GM18909 (cell line): ENCODE measurements around the gene EPHA3.

Experiments used
- ATAC-seq: cut with Tn5 transposase; IDR thresholded peaks from one replicate; pipeline ENCODE4 v1.9.1; 2021; ENCODE audit warnings: mild to moderate bottlenecking; ENCODE audit not compliant: unreplicated experiment, poor library complexity

Gene EPHA3

DNA sequence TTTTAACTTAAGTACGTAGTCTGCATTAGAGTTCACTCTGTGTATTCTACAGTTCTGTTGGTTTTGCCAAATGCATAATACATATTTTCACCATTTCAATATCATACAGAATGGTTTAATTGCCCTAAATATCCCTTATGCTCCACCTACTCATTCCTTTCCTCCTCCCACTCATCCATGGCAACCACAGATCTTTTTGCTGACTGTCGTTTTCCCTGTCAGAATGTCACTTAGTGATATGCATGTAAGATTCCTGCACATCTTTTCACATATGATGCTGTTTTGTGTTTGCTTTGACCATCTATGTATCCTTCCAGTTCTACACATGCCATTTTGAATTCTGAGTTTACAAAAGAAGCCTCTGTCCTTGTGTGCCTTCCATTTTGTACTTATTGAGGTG is 36.7 kb downstream of the EPHA3 start:
- no peak for ATAC-seq

DNA sequence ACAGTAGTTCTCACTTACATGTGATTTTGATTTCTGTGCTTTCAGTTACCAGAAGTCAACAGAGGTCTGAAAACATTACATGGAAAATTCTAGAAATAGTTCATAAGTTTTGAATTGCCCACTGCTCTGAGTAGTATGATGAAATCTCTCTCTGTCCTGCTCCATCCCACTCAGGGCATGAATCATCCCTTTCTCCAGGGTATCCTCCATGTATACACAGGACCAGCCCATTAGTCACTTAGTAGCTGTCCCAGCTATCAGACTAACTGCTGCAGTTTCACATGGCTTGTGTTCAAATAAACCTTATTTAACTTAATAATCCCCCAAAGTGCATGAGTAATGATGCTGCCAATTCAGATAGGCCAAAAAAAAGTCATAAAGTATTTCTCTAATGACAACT is 38.6 kb downstream of the EPHA3 start:
- no peak for ATAC-seq

DNA sequence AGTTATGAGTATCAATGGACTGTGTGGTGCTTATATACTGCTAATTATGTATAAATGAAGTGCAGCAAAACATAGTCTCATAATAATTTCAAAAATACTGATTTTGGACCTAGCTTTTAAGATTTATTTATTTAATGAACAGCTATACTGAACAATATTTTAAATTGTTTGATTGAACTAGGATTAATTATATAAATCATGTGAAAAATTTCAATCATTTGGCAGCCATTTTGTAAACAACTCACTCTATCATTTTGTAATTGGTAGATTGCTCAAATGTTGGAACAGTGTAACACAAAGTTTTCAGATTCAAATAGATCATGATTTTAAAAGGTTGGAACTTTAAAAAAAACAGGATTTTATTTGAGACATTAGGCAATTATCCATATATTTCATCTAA is 47.0 kb downstream of the EPHA3 start:
- ATAC-seq, result no peak

DNA sequence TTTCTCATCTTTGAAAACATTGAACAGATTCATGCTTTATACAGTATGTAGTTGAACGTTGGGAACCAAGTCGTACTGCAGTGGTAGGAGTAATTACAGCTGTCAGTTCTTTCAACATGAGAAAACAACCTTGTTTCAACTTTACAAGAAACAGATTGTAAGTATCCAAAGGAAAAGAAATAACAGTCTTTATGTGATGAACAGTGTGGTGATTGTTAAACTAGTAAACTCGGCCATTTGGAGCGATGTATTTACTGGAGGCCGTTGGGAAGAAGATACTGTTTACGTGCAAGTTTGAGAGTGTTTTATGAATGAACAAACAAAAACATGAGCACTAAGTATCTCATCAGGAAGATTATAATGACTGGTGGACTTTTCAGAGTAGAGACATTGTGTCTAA is 48.4 kb downstream of the EPHA3 start:
- ATAC-seq, result no peak

DNA sequence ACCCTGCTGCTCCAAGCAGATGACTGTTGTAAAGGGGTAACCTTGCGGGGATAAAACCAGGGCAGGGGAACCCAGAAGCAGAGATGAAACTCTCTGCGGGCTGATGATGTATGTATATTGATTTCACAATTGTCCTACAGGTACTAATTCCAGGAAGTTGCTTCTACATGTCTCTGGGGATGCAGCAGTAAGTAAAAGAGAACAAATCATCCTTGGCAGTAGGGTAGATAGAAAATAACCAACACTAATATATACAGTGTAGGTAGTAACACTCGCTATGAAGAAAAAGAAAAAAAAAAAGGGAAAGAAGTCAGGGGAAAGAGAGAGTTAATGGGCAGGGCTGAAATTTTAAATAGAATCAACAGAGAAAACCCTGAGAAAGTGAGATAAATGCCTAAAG is 50.2 kb downstream of the EPHA3 start:
- ATAC-seq, result no peak

DNA sequence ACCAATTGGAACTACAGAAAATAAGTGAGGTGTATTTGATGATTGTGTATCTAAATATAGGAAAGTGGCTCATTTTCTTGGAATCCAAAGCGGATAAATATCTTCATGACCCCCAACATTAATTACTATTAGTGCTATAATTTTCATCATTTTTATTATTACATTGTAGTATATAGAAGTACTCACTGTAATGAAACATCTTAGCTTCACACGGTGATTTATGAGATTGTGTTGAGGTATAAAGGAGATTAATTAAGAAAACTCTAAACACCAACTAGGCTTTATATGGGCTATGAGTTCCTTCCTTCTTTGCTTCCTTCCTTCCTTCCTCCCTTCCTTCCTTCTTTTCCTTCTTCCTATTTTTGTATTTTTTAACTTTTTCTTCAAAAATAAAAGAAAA is 52.2 kb downstream of the EPHA3 start:
- ATAC-seq, result no peak

DNA sequence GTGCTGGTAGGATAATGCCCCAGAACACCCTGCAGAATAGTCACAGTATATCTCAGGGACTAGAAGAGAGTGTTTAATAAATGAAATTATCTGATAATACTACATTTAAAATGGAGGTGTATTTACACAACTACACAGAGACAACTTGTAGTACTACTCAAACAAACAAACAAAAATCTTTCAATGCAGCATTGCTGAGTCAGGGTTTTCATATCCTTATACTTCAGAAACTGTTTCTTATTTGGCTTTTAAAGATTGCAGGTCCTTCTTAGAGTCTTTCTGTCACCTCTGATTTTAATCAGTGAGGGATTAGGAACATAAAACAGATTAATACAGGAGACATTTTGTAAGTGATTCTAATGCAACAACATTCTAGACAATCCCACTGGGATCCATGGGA is 57.4 kb downstream of the EPHA3 start:
- ATAC-seq, result no peak

DNA sequence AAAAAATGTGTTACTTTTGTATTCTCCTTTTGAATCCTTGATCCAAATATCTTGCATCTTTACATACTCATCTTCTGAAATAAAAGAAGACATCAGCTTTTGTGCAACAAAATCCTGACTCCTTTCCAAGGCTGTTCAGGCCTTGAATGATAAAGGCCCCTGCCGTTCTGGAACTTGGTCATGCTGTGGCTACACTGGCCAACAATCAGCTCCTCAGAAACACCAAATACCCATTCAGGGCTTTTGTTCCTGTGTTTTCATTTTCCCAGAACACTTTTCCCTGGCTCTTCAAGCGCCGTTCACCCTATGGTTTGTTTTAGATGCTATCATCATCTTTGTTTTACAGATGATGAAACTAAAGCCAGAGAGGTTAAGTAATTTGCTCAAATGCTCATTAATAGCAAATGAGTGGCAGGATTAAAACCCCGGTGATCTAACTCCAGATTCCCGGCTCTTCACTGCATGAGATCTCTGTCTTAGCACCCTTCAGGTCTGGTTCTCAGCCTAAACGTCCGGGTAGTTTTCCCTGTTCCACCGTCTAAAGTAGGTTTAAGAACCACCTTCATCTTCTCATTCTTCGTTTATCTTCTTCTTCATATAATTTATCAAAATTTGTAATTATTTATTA is 58.3 kb downstream of the EPHA3 start:
- ATAC-seq, result no peak

DNA sequence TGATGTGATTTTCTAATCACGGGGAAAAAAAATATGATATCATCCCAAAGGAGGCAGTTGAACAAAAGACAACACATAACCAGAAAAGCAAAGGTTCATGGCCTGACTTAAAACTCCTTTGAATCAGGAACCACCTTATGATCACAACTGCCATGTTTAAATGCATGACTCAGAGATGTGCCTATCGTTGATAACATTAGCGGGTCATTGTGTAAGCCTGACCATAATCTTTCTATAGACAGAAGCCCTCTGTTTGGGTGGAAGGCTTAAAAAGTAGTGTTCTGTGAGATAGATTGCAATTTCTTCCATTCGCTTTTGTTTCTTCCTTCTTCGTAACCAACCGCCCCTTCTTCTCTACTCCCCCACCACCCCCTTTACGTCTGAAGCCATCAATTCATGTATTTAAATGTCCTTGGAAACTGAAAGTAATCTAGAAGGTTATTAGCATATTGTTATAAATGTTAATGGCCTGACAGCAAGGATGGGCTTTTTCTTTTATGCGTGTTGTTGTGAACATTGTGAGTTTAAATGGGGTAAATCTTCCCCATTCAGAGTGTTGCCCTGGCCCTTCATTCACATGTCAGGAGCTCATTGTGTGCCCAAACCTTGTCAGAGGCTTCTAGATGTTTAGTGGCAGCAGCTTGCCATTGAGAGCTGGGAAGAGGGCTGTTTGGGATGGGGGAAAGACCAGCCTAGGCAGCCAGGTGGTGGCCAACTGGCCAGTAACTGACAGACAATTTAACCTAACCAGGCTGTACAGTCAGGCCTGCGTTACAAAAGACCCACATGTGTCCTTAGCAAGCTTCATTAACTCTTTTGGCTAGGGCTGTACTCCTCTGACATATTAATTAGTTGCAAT is 64.5 kb downstream of the EPHA3 start:
- no peak for ATAC-seq

DNA sequence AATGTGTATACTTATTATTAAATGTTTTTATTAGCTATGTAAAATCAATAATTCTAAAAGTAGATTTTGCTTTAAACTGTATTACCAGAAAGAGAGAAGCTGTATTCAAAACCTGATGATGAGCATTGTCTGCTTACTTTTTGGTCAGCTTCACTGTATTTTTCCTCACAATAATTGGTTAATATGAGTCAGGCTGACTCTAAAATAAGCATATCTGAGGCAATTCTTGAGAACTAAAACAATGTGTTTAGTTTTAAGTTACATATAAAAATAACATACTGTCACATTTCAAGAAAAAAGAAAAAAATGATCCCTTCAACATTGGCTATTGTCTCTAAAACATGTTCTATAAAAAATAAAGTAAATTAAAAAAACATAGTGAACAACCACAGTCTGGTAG is 66.1 kb downstream of the EPHA3 start:
- ATAC-seq, result no peak

DNA sequence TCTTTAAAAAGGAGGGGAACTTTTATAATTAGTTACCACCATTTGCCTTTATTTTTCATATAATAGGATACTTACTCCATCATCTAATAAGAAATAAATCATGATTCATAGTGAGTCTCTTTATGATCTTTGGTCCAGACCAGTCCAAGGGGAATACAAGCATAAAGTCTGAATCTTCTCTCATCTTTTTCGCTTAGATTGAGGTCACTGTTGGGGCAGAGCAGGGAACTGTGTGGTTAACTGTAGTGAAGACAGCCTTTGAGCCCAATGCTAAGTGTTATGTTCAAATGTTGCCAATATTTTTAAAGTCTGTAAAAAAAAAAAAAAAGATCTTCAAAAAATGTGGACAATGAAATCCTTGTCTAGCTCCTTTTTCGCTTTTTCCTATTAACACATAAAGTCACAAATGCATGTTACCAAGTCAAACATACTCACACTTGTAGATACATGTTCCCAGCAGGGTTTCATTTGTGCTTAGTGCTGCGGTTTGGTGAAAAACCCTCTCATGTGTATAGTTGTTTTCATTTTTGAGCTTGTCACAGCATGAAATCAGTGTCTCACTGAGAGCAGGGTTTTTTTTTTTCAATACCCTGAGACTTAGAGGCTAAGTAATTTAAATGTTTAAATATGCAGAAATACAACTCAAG is 72.1 kb downstream of the EPHA3 start:
- no peak for ATAC-seq

DNA sequence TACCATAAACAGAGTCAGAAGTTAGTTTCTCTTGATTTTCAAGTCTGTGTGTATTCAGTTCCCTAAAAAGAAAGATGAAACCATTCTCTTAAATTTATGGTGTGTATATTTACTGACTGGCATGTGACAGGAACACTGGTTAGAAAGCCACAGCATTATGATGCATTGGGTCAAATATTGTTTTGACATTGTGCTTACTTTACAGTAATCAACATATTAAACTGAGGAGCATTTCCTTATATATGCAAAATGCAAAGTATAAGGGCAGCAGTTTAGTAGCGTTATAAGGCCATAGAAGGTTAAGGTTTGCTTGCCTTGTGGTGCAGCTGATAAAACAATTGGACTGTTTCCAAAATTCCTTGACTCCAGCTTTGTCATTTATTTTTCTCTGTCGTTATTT is 72.9 kb downstream of the EPHA3 start:
- no peak for ATAC-seq

DNA sequence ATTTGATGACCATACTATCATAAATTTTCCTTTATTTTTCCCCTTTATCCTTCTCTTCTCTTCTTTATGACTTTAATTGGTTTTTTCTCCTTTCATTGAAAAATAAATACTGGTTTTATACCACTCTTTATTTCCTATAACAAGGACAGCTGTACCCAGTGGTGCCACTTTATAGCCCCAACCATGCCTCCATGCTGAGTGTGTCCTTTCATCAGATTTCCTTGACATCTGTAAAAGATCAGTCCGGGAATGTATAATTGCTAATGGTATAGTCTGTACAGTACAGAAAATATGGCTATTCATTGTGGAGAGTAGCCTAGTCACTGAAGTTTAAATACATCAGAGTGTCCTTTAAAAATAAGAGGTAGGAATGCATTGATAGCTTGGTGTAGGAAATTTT is 74.6 kb downstream of the EPHA3 start:
- ATAC-seq, result no peak

DNA sequence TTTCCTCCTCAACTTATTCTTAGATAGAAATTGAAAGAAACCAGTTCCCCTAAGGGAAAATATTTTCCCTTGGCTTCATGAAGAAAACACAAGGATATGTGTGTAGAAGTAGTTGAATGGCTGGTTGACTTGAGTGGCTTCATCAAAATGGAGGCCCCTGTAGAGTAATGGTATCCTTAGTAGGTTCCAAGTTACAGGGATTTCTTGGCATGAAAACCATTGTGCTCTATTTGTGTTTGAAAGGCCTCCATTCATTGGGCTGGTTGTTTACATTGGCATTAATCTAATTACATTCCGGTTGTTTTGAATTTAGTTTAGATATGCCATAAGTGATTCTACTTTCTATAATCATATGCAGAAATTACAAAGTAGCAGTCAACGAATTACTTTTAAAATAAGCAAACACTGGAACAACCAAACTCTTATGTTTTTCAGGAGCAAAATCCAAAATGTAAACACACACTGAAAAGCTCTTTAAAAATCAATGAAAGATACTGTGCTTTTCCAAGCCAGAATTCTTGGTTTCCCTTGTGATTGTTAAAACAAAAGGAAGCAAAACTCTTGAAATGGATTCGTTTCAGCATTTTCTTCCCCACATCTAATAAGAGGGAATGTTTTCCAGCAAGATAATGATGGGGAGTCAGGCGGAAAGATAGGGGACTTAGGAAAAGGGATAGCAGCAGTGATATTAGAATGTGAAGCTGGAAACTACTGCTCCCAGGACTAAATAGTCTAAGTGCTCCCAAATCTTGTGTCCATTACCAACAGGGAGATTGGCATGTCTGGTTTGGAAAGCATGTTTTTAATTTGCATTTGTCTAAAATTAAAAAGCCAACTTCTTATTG is 77.0 kb downstream of the EPHA3 start:
- ATAC-seq, result no peak

DNA sequence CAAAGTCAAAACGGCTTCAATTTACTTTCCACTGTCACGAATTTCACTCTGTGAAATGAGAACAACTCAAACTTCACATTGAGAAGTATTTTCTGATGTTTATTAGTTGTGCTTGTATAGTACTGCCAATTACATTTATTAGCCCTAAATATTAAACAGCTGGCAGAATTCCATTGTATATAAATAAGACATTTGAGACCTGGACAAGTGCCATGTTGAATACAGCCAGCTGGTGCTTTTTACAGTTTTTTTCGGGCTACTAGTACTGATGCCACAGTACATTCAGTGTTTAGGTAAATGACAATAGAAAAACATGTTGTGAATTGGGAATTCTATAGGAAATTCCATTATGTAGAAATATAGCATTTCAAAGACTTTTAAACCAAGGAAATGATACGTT is 79.0 kb downstream of the EPHA3 start:
- no peak for ATAC-seq

DNA sequence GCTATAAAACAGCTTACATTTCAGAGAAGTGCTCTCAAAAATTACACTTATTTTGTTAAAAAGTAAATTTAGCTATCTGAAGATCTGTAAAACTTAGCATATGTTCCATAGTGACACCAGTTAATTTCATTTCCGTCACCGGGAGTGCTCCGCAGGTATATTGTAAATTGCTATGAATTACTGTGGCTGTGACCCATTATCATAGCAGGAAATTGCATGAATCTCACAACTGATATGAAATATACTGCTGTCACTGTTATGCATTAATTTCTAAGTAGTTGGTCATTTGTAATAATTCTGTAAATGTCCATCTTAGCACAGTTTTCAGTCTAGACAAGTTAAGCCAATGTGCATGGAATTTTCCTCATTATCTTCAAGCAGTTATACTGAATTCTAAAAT is 91.2 kb downstream of the EPHA3 start:
- ATAC-seq, result no peak

DNA sequence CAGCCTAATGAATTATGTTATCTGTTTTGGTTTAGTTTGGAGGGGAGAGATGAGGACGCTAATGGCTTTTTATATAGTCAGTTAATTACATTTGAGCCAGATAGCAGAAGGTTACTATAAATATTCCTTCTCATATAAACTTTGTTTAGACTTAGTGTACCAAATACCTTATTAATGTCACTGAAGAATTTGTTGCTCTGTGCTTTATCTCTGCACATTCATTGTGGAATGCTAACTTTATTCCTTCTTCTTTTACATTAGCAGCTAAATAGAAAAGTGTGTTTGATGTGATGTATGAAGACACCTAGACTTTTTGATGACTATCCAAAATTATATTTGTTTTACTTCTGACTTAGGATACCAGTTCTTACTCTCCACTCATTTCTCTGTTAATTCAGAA is 105.2 kb downstream of the EPHA3 start:
- no peak for ATAC-seq

DNA sequence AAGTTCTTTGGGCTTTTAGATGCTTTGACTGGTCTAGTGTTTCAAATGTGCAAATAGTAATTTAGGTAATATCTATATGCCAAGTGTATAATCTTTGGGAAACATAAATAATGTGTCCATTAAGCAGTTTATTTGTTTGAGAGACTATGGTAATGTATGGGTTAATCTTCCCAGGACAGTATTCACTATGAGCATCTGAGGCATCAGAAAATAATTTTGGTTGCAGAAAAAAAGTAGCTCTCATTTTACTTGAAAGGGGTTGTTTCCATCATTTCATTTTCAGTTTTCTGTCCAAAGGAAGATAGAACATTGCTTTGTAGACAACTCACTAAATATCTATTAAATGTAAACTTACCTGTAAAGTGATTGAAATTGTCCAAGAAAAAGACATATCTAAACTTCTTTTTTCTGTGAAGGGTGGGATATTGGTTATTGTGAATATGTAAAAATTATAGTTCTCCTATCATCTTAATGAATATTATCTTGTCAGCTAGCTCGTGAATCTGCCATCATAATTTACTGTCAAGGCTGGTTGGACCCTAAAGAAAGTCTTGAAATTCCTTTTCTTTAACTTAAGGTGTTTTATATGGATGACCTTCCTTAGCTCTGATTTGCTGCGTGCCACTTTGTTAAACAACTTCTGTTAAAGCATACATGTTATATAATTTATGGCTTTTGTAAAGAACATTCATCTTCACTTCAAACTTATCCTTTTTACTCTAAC is 108.8 kb downstream of the EPHA3 start:
- no peak for ATAC-seq

DNA sequence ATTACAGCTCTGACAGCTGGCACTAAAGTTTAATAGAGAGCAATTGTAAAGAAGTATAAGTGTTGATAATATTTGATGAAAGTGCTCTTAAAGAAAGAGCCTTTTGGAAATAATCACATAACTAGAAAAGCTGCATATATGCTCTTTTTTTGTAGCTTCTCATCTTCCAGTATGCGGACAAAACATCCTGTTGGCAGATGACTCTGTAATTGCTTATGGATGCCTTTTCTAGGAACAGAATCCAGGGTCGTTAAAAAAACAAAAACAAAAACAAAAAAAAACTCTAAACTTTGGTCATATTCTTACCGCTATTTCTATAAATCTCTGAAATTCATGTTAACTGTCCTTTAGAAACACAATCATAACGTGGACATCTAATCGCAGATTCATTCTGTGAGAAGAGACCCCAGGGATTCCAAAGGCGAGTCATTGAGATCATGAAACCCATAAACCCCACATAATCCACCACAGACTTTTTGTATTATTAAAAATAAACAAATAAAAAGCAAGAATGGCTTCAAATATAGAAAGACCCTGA is 109.8 kb downstream of the EPHA3 start:
- no peak for ATAC-seq

DNA sequence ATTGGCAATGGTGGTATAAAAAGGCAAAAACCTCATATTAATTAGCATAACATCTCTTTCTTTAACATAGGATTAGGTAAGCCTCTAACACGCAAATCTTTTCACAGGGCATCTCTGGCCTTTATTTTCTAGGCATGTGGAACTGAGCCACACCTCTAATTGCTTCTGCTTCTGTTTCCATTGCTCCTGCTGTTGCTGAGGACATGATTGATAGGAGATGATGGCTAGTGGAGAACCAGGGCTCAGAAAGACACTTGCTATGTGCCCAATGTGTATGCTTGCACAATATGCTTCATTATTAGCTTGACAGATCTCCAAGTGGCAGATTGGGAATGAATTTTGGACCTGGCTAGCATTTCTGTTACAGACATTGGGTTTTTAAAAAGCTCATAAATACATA is 114.5 kb downstream of the EPHA3 start:
- ATAC-seq, result no peak
